Activated CD8-positive, alpha-beta T cell treated with anti-CD3 and anti-CD28 coated beads for 36 hours (primary cell): Measurements from ENCODE around the gene ASPA. TPM values are rescaled to one million over a fixed set of nuclear protein-coding genes. Genes with fewer than 3 reads are reported as not detected.

ENCODE experiments used
- ATAC-seq: fragments of 200-7000 bp; cut with Tn5 transposase; one replicate; pipeline ENCODE4 v1.10.0; 2021; ENCODE audit warnings: mild to moderate bottlenecking, moderate library complexity
- CTCF ChIA-PET: fragments of 350-600 bp; sonication (Branson Sonifier 250); formaldehyde crosslinking; loops from one replicate; lab custom pipeline; 2021; ENCODE audit warnings: antibody characterized with exemption; lab: Charles Lee
- POLR2A ChIA-PET: fragments of 350-600 bp; sonication (Branson Sonifier 250); formaldehyde crosslinking; loops from one replicate; lab custom pipeline; 2021; ENCODE audit warnings: antibody characterized with exemption; lab: Charles Lee
- DNase-seq: peaks from one replicate; pipeline ENCODE4 v3.0.0-alpha.2; 2020
- H3K27ac Mint-ChIP-seq: one replicate; pipeline ENCODE4 v1.8.0; 2021; ENCODE audit warnings: mild to moderate bottlenecking, mixed read lengths
- H3K27me3 Mint-ChIP-seq: one replicate; pipeline ENCODE4 v1.8.0; 2021; ENCODE audit warnings: mixed read lengths
- H3K36me3 Mint-ChIP-seq: one replicate; pipeline ENCODE4 v1.8.0; 2021; ENCODE audit warnings: low read depth, mixed read lengths
- H3K4me1 Mint-ChIP-seq: one replicate; pipeline ENCODE4 v1.8.0; 2021; ENCODE audit warnings: low read depth, mixed read lengths
- H3K4me3 Mint-ChIP-seq: one replicate; pipeline ENCODE4 v1.8.0; 2021; ENCODE audit warnings: mild to moderate bottlenecking, moderate library complexity, mixed read lengths
- H3K9me3 Mint-ChIP-seq: one replicate; pipeline ENCODE4 v1.8.0; 2021; ENCODE audit warnings: mixed read lengths
- CTCF ChIP-seq: fragments of 200-600 bp; IDR thresholded peaks from one replicate; pipeline ENCODE4 v1.8.0; 2022; ENCODE audit warnings: antibody characterized with exemption, mild to moderate bottlenecking
- intact Hi-C: fragments of 100-400 bp; cut with micrococcal nuclease; formaldehyde crosslinking; loops from one replicate; pipeline ENCODE4 v1.10.0; 2022
- total RNA-seq, 2 experiments: library from RNA; stranded (reverse); gene quantifications; one replicate each; pipeline ENCODE4 v1.2.3, GENCODE V29; 2021

The ASPA gene
- total RNA-seq, 2 experiments from 2014 or later: not detected

DNA sequence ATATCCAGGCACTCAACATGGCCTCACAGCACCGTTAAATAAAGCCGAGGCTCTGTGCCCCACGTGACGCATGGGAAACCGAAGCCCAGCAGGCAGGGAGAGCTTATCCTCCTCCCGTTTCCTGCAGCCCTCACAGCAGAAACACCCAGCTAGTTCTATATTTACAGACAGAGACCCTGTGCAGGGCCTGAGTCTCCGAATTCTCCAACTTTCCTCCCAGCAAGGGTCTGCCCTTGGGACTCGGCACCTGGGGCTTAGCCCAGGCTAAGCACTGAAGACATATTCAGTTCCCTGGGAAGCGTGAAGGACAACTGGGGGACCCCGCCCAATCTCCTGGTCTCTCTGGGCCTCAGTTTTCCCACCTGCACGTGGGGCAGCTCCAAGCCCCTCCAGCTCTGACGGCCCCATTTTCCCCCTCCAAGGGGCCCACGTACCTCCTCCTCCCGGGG is 52.6 kb downstream of the ASPA start:
- ATAC-seq: no peak
- POLR2A ChIA-PET: no interaction called here
- no peak for DNase-seq
- no peaks in the 10 kb centered on the region for H3K9me3 Mint-ChIP-seq
- TF ChIP-seq CTCF: no peak
- no peak overlapping the region for H3K27ac Mint-ChIP-seq
- no peak overlapping the region for H3K4me3 Mint-ChIP-seq
- intact Hi-C loops: no loop called here
- no peaks in the 10 kb centered on the region for H3K27me3 Mint-ChIP-seq
- CTCF ChIA-PET: no interaction called here
- H3K36me3 Mint-ChIP-seq: no peaks in the 10 kb centered on the region
- no peaks in the 10 kb centered on the region for H3K4me1 Mint-ChIP-seq

DNA sequence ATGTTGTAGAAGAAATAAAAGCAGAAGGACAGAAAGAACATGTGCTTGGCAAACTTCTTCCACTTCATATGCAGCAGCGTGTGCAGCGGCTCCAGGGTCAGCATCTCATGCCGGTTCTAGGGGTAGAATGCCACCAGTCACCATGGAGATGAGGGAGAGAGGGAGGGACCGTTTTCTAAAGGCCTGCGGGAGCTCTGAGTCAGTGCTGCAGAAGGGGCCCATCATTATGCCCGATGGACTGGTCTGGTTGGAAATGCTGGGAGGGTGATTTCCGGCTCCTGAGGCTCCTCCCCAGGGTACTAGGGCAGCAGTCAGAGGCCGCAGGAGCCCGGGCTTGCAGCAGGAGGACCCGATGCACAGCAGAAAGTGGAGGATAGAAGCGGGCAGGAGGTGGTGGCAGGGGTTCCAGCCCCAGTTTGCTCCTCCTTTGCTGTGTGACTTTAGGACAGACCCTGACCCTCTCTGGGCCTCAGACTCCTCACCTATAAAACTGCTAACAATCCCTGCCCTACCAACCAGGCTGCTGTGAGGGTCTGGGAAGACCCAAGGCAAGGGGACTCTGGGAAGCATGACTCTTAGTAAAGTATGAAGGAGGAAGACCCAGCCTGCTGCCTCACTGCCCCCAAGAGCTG is 53.2 kb downstream of the ASPA start:
- intact Hi-C loops: no loop called here
- Mint-ChIP-seq H3K4me3 (no peak overlapping the region), H3K27me3 (no peaks in the 10 kb centered on the region), H3K9me3 (no peaks in the 10 kb centered on the region), H3K27ac (no peak overlapping the region), H3K4me1 (no peaks in the 10 kb centered on the region), H3K36me3 (no peaks in the 10 kb centered on the region)
- ChIA-PET CTCF (no interaction called here), POLR2A (no interaction called here)
- DNase-seq (no peak), ATAC-seq (no peak)
- no peak for TF ChIP-seq CTCF

DNA sequence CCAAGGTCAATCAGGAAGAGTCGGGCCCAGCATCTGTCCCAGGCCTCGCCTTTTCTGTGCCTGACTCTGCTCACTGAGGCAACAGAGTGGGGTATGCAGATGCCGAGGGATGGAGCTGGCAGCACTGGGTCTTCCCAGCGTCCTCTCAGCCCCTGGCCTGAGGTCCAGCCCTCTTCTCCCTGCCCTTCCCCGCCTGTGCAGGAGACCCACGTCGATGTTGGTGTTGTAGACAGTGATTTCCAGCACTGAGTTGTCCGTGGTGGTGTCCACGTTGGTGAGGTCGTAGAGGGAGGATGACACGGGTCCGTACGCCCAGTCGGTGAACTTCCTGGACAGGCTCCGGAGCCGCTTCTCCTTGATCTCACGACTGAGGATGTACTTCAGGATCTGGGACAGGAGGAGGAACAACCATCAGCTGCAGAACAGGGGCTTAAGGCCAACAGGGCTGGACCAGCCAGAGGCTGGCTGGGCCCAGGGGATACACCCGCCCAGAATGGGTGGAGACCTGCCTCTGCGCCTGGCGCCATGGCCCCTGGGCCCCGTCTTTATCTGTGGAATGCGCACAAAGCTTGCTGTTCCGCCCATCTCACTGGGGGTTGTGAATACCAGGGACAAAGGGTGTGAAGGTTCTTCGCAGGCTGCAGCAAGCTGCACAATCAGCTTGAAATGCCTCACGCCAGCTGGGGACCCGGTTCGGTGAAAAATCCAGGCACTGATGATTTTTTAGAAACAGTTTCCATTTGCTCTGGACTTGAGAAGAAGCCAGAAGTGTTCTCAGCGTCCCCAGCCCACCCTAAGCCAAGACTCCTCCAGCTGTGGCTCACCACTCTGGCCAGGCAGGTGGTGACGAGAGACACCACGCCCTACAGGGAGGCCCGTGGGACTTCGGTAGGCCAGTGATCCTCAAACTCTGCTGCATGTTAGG is 54.3 kb downstream of the ASPA start:
- Mint-ChIP-seq H3K27ac (no peak overlapping the region), H3K36me3 (no peaks in the 10 kb centered on the region), H3K4me3 (no peak overlapping the region), H3K4me1 (peaks cover 4% of the 10 kb centered on the region), H3K27me3 (no peaks in the 10 kb centered on the region), H3K9me3 (no peaks in the 10 kb centered on the region)
- ATAC-seq (no peak), DNase-seq (no peak)
- intact Hi-C loops: no loop called here
- TF ChIP-seq CTCF: no peak
- CTCF ChIA-PET: no interaction called here
- POLR2A ChIA-PET: no interaction called here

- H3K4me1 Mint-ChIP-seq: peaks cover 4% of the 10 kb centered on the region
- ChIA-PET CTCF (no interaction called here), POLR2A (no interaction called here)
- TF ChIP-seq CTCF: no peak
- H3K27me3 Mint-ChIP-seq: peaks cover under 1% of the 10 kb centered on the region
- H3K9me3 Mint-ChIP-seq: no peaks in the 10 kb centered on the region
- H3K36me3 Mint-ChIP-seq: no peaks in the 10 kb centered on the region
- intact Hi-C loops: no loop called here
- ATAC-seq (no peak), DNase-seq (no peak)
- H3K4me3 Mint-ChIP-seq: no peak overlapping the region
- no peak overlapping the region for H3K27ac Mint-ChIP-seq
Observed at GRCh38 chr17:3531266-3532101, 55.7 kb downstream of the ASPA start.
